Liver (tissue), 3 donors: Measurements from ENCODE around the gene PINLYP.

Experiments
- EGR1 ChIP-seq, 2 donors: IDR thresholded peaks; 2 replicates each; pipeline ENCODE4 v1.6.1; 2016 to 2018; ENCODE audit warnings: antibody characterized with exemption in 2 of 2, low read depth in 2 of 2
- FOXA1 ChIP-seq: IDR thresholded peaks from 2 replicates; pipeline ENCODE4 v1.6.1; 2016; ENCODE audit warnings: antibody characterized with exemption
- GABPA ChIP-seq, 2 donors: IDR thresholded peaks in 1 of 2; conservative IDR thresholded peaks in 1 of 2; 2 replicates each; pipeline ENCODE4 v1.6.1; 2016; ENCODE audit warnings: antibody characterized with exemption in 2 of 2, mild to moderate bottlenecking in 1 of 2, moderate library complexity in 1 of 2
- SP1 ChIP-seq: IDR thresholded peaks from 2 replicates; pipeline ENCODE4 v1.6.1; 2018; ENCODE audit warnings: antibody characterized with exemption, mild to moderate bottlenecking
- TAF1 ChIP-seq: conservative IDR thresholded peaks from 2 replicates; pipeline ENCODE4 v1.6.1; 2016; ENCODE audit warnings: antibody characterized with exemption, mild to moderate bottlenecking
- YY1 ChIP-seq: IDR thresholded peaks from 2 replicates; pipeline ENCODE4 v1.6.1; 2016; ENCODE audit warnings: antibody characterized with exemption, mild to moderate bottlenecking
- TF ChIP-seq, protein P1 (sequence below): fragments of 150-350 bp; IDR thresholded peaks from 2 replicates; pipeline ENCODE4 v1.5.1; 2017; ENCODE audit warnings: improper control_type of control experiment, low read depth, low read length; ENCODE audit not compliant: missing input control
- TF ChIP-seq, protein P2 (sequence below): IDR thresholded peaks from 2 replicates; pipeline ENCODE4 v1.6.1; 2016; ENCODE audit warnings: antibody characterized with exemption
- donor health status: healthy.
- donor health status: healthy.

DNA sequence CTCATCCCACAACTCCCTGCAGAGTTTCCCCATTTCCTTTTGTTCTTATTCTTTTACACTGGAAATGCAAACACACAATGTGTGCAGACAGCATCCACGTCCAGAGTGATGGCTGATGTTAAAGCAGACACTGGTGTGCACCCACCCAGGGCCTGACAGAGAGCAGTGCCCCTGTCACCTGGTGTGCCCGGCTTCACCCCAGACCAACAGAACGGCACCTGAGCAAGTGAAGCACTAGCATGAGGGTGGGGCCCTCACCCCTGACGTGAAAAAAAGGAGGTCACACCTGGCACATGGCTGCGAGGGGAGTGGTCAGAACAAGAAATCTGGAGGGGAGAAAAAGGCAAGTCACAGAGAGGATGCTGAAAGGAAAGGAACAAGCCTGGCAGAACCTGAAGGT lies 30.3 kb upstream of the PINLYP start:
- TF ChIP-seq, protein P1, sequence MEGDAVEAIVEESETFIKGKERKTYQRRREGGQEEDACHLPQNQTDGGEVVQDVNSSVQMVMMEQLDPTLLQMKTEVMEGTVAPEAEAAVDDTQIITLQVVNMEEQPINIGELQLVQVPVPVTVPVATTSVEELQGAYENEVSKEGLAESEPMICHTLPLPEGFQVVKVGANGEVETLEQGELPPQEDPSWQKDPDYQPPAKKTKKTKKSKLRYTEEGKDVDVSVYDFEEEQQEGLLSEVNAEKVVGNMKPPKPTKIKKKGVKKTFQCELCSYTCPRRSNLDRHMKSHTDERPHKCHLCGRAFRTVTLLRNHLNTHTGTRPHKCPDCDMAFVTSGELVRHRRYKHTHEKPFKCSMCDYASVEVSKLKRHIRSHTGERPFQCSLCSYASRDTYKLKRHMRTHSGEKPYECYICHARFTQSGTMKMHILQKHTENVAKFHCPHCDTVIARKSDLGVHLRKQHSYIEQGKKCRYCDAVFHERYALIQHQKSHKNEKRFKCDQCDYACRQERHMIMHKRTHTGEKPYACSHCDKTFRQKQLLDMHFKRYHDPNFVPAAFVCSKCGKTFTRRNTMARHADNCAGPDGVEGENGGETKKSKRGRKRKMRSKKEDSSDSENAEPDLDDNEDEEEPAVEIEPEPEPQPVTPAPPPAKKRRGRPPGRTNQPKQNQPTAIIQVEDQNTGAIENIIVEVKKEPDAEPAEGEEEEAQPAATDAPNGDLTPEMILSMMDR = no peak
- TF ChIP-seq YY1 (no peak), FOXA1 (no peak), EGR1 (IDR thresholded peaks at IDR 0.05; ENCODE audit: low read depth in 2 of 2) (no peak), TAF1 (no peak), GABPA (IDR thresholded peaks at IDR 0.05 in 1 of 2, conservative IDR thresholded peaks at IDR 0.05 in 1 of 2) (no peak), SP1 (no peak)
- TF ChIP-seq, protein P2, sequence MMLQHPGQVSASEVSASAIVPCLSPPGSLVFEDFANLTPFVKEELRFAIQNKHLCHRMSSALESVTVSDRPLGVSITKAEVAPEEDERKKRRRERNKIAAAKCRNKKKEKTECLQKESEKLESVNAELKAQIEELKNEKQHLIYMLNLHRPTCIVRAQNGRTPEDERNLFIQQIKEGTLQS = no peak
